ENCODE results near the gene LRCOL1.

LRCOL1 gene

DNA sequence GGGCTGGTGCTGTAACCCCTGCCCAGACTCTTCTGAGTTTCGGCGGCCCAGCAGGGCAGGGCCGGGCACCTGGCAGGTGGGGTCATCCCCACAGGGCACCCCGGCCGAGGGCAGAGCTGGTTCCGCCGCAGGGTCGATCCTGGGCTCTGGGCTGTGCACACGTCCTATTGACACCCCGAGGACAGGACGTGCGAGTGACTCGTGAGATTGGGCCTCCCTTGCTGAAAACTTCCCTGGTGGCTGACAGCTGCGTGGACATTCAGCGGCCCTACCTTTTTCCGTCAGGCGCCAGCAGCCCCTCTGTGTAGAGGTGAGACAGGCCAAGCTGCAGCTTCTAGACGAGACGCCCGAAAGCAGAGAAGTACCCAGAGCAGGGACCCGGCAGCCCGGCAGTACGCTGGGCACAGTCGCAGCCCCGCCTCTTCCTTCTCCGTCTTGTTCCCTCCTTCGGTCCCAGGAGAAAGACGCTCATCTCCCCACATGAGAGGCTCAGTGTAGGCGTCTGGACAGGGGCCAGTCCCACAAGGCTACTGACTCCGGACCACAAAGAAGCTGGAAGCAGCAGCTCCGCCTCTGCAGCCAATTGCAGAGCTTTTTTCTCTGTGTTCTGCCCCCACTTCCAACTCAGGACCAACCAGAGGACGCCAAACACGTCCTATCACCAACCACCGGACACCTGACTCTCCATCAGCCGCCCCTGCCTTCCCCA is at the start of gene LRCOL1:
Gene LRCOL1 (minus strand): TSS at position 532 of the 709 bp plus-strand sequence. CDS start 4,331 bp downstream, outside the sequence.
- DNase-seq (ENCODE audit: low read depth in 2 of 2, low spot score in 1 of 2), result no peak

- no peak for DNase-seq (ENCODE audit: low read depth in 2 of 2, low spot score in 1 of 2)
Measured at GRCh38 chr12:132660052-132660451, 49.7 kb upstream of the LRCOL1 start.

DNA sequence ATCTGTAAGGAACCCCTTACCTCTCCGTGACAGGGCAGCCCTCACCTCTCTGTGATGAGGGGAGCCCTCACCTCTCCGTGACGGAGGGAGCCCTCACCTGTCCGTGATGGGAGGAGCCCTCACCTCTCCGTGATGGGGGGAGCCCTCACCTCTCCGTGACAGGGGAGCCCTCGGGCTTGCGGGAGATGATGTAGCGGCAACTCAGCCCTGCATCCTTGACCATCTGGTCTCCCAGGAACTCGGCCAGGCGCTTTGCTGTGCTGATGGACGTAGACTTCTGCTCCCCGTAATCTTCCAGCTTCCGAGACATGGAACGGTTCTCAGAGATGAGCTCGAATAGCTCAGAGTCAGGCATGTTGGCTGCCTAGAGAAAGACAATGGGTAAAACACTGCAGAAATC is 48.8 kb upstream of the LRCOL1 start:
- DNase-seq (ENCODE audit: low read depth in 2 of 2, low spot score in 1 of 2), result no peak

- no peak for DNase-seq (ENCODE audit: low read depth in 2 of 2, low spot score in 1 of 2)
Measured at GRCh38 chr12:132658149-132658894, 47.9 kb upstream of the LRCOL1 start.

DNA sequence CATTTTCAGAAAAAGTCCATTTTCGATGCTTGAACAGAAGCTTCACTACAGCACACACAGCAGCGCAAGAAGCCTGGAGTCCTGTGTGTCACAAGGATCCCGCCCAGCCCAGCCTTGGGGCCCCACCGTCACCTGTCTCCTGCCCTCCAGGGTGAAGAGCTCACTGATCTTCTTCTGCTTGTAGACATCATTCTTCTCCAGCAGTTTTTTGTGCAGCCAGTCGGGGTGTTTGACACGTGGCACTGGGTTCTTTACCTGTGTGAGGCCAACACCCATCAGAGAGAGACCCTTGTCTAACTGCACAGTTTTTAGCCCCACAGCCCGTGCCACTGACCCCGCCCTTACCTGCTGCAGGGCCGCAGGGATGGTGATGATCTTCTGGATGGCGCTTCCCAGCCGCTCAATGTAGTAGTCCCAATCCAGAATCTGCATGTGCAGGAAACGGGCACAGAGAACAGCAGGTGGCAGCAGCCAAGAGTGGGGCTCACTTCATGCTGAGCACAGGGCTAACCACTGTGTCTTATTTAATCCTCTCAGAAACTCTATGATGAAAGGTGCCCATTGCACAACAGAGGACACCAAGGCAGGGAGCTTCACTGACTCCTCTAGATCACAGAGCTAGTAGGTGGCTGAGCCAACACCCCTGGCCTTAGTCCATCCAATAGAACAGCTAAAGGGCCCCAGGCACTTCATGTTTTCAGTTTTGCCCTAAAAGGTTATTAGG is 46.8 kb upstream of the LRCOL1 start:
- DNase-seq (ENCODE audit: low read depth in 2 of 2, low spot score in 1 of 2), result no peak

DNA sequence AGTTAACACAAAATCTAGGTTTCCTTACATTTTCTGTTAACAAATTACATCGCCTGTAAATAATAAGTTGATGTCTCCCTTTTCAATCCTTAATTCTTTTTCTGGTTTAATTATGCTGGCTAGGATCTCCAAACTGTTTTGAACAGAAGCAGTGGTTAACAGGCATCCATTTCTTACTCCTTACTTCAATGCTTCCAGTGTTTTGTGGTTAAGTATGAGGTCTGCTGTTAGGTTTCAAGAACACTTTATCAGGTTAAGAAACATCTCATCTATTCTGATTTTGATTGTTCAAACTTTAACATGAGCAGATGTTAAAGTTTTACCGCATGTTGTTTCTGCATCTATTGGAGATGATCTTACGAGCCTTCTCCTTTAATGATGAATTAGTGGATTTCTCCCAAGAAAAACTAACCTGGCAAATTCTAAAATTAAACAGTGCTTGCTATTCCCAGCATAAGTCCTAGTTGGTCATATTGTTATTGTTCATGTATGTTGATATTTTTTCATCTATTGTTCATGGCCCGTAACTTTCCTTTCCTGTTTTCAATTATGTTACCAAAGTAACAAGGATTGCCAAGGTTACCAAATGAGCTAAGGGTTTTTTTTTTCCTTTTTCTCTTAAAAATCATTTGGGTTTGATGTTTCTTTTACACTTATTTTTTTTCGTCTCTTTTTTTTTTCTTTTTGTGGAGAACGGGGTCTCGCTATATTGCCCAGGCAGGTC is 43.3 kb upstream of the LRCOL1 start:
- no peak for DNase-seq (ENCODE audit: low read depth in 2 of 2, low spot score in 1 of 2)

DNA sequence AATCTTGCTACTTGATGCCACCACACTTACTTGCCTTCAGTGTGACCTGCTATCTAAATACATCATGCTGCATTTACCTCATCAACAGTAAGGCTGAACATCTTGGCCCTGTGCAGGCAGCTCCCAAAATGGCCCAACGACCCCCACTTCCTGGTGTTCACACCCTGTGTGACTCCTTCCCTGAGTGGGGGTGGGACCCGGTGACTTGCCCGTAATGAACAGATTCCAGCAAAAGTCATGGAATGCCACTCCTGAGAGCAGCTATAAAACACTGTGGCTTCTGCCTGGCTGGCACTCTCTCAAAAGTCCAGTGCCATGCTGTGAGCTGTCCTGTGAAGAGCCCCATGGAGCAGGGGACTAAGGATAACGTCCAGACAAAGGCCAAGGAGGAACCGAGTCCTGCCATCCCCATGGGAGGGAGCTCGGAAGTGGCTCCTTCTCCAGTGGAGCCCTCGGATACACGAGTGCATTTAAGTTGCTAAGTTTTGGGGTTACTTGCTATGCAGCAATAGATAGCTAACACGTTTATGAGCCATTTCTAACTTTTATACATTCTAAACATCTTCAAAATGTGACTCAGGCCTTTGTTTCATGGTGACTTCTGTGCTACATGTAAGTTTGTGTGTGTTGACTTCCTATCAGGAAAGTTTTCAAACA is 41.2 kb upstream of the LRCOL1 start:
- DNase-seq (ENCODE audit: low read depth in 2 of 2, low spot score in 1 of 2), result no peak

- DNase-seq (ENCODE audit: low read depth in 2 of 2, low spot score in 1 of 2), result no peak
Measured at GRCh38 chr12:132649226-132649945, 39.0 kb upstream of the LRCOL1 start.

DNA sequence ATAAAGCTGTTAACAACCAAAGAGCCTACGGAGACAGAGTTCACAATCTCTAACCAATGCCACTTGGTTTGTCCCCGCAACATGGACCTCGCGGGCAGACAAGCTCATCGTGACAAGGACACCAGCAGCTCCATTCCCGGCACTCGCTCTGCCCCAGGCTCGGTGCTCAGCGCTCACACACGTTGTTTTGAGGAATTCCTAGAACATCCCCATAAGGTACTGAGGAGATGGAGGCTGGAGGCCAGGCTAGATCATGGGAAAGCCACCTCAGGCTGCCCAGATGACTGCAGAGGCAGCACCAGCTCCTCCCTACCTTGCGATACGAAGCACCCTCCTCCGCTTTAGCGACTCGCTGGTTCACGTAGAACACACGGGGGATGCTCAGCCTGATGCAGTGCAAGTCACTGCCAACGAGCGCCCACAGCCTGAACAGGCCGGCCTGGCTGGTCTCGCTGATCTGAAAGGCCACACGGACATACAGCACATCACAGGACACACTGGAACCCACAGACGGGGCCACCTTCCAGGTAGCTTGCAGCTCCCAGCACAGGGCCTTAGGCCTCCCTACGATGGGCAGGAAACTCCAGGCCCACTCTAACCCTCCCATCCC is 38.3 kb upstream of the LRCOL1 start:
- no peak for DNase-seq (ENCODE audit: low read depth in 2 of 2, low spot score in 1 of 2)

DNA sequence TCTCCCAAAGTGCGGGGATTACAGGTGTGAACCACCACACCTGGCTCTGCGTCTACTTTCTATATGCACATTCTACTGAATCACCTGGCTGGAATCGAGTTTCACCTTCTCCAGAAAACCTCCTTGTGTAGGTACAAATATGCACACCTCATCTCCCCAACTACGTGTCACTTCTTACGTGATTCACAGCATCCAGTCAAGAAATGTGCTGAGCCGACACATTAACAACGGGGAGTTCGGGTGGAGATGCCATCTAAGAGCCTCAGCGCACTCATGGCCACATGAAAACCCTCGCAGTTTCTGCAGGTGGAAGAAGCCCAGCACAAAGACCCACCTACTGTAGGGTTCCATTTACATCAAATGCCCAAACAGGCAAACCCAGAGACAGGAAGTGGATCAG is 37.5 kb upstream of the LRCOL1 start:
- no peak for DNase-seq (ENCODE audit: low read depth in 2 of 2, low spot score in 1 of 2)

DNA sequence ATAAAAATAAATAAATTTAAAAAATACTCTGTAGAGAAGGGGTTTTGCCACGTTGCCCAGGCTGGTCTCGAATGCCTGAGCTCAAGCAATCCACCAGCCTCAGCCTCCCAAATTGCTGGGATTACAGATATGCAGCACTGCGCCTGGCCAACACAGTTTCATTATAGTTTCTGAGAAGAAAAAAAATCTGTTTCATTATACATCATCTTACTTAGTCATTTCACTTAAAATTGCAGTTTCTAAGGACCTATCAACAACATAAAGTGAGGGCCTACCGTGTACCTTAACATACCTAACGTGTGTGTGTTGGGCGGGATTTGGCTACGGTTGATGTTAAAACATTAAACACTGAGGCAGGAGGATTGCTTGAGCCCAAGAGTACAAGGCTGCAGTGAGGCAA is 36.5 kb upstream of the LRCOL1 start:
- DNase-seq (ENCODE audit: low read depth in 2 of 2, low spot score in 1 of 2), result no peak

- no peak for DNase-seq (ENCODE audit: low read depth in 2 of 2, low spot score in 1 of 2)
Measured at GRCh38 chr12:132642846-132643835, 32.8 kb upstream of the LRCOL1 start.

GRCh38 chr12:132641811-132642650 is 31.6 kb upstream of the LRCOL1 start:
- no peak for DNase-seq (ENCODE audit: low read depth in 2 of 2, low spot score in 1 of 2)

DNA sequence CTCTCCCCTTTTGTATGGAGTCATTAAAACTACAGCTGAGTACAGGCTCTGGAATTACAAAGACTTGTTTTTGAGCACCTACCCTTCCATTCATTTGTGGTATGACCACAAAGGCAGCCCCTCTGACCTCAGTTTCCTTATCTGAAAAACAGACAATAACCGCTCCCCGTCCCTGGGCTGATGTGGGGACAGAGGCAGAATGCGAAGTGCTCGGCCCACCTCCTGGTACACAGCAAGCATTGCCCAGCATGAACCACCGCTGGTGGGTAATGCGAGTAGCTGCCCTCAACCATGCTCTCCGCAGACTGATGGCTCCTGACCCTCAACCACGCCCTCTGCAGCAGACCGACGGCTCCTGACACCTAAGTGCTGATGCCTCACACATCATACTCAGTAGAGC is 30.6 kb upstream of the LRCOL1 start:
- DNase-seq (ENCODE audit: low read depth in 2 of 2, low spot score in 1 of 2), result no peak

DNA sequence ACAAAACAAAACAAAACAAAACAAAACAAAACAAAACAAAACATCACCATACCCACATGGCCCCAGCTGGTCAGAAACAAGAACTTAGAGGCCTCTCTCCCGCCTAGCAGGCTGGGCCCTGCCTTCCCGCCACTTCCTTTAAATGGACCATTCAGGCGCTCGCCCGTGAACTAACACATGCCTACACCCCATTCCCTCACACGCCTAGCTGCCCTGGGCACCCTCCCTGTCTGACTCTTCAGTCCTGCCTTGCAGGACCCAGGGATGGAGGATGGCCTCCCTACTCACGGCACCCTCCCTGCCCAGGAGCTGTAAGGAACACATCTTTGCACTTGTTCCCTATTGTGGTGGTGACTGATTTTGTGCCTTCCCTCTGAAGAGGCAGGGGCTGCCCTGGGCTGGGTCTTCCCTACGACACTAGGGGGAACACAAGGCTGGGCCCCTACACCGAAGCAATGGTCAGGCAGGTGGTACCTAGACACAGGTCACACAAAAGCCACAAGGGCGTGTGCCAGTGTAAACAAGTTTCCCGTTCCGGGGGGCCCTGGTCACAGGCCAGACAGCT is 29.7 kb upstream of the LRCOL1 start:
- DNase-seq (ENCODE audit: low read depth in 2 of 2, low spot score in 1 of 2), result no peak

DNA sequence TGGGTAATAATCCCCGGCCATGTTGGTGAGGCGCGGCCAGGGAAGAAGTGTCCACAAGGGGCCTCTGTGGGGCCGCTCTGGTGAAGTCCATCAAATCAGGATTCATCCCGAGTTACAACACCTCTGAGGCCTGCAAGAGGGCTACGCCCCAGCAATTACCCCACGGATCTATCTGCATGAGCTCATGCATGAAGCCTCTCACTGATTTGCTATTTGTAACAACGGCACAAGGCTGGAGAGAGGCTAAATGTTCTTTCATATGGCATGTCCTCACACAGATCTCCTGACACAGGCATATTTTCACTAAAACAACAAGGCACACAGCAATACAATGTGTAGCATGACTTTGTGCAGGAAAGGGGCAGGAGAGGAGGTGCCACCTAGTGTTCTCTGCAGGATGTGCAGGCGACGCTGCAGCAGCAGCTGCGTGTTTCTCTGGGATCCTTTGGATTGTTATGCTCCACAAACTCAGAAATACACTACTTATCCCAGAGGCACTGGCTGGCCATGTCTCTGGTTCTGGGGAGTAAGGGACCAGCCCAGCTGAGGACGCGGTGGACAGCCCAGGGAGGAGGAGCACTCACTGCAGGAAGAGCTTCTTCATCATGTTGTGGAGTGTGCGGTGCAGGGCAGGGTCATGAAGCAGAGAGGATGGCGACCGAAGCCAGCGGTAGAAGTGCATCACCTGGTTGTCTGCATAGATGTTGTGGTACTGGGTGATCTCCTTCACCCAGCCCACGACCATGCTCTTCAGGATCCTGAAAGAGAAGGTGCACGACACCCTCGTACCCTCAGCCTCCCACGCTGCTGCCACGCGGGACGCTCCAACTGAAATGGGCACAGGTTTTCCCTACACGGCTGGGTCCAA is 28.4 kb upstream of the LRCOL1 start:
- no peak for DNase-seq (ENCODE audit: low read depth in 2 of 2, low spot score in 1 of 2)
